ENCODE measurements around the gene SCFD1. TPM values are rescaled to one million over a fixed set of nuclear protein-coding genes. Genes with fewer than 3 reads are reported as not detected.
"Not testable (repeated sequence)": the region's sequence is repeated elsewhere in the genome, so short reads cannot be mapped to it uniquely, and the experiment has no call there.

The SCFD1 gene
- total and polyA plus RNA-seq, 8 donors = 28.1 to 247 (median 71.0) TPM

DNA sequence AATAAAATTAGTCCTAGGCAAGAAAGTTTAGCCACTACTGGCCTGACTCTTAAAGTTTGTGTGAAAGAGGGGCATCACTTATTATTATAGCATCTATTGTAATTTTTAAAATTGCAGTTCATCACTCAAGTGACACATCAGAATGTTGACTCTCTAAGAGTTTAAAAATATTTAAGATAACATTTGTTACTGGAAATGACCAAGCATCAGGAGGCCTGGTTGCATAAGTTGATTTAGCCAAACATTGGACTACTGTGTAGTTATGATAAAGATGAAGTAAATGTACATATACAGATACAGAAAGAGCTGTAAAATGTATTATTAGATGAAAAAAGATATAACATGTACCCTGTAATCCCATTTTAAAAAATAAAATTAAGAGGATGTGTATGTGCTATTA lies 47.5 kb downstream of the SCFD1 start:
- H3K4me3 ChIP-seq = no peak overlapping the region
- no peaks in the 10 kb centered on the region for H3K27me3 ChIP-seq
- DNase-seq = no peak
- H3K9me3 ChIP-seq = no peaks in the 10 kb centered on the region
- peaks cover 0 to 41% (median 35%) of the 10 kb centered on the region in 4 donors for H3K36me3 ChIP-seq
- H3K4me1 ChIP-seq = no peaks in the 10 kb centered on the region
- no peak for TF ChIP-seq EP300 (IDR thresholded peaks at IDR 0.05)
- TF ChIP-seq POLR2AphosphoS5 (IDR thresholded peaks at IDR 0.05) = no peak
- TF ChIP-seq, protein P1, sequence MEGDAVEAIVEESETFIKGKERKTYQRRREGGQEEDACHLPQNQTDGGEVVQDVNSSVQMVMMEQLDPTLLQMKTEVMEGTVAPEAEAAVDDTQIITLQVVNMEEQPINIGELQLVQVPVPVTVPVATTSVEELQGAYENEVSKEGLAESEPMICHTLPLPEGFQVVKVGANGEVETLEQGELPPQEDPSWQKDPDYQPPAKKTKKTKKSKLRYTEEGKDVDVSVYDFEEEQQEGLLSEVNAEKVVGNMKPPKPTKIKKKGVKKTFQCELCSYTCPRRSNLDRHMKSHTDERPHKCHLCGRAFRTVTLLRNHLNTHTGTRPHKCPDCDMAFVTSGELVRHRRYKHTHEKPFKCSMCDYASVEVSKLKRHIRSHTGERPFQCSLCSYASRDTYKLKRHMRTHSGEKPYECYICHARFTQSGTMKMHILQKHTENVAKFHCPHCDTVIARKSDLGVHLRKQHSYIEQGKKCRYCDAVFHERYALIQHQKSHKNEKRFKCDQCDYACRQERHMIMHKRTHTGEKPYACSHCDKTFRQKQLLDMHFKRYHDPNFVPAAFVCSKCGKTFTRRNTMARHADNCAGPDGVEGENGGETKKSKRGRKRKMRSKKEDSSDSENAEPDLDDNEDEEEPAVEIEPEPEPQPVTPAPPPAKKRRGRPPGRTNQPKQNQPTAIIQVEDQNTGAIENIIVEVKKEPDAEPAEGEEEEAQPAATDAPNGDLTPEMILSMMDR (IDR thresholded peaks at IDR 0.05) = no peak
- no peak for TF ChIP-seq POLR2A (IDR thresholded peaks at IDR 0.05)
- no peak overlapping the region for H3K27ac ChIP-seq
- intact Hi-C loops (cut with DNase I; ENCODE audit: low total_unique reads) = no loop called here

- Histone ChIP-seq H3K4me3 (no peak overlapping the region), H3K4me1 (no peaks in the 10 kb centered on the region), H3K9me3 (no peaks in the 10 kb centered on the region), H3K27me3 (no peaks in the 10 kb centered on the region), H3K27ac (no peak overlapping the region), H3K36me3 (peaks cover 0 to 70% (median 66%) of the 10 kb centered on the region in 4 donors)
- no peak for DNase-seq
- WGBS, 5 donors = 68 to 85% (median 71%) methylated on average over 1 of the region's 1 CpG
- TF ChIP-seq POLR2AphosphoS5 (IDR thresholded peaks at IDR 0.05) (no peak), EP300 (IDR thresholded peaks at IDR 0.05) (no peak), POLR2A (IDR thresholded peaks at IDR 0.05) (no peak)
- TF ChIP-seq, protein P1 (IDR thresholded peaks at IDR 0.05) = no peak
- intact Hi-C loops (cut with DNase I; ENCODE audit: low total_unique reads) = no loop called here
These were observed 51.0 kb downstream of the SCFD1 start for GRCh38 chr14:30673071-30673470.

DNA sequence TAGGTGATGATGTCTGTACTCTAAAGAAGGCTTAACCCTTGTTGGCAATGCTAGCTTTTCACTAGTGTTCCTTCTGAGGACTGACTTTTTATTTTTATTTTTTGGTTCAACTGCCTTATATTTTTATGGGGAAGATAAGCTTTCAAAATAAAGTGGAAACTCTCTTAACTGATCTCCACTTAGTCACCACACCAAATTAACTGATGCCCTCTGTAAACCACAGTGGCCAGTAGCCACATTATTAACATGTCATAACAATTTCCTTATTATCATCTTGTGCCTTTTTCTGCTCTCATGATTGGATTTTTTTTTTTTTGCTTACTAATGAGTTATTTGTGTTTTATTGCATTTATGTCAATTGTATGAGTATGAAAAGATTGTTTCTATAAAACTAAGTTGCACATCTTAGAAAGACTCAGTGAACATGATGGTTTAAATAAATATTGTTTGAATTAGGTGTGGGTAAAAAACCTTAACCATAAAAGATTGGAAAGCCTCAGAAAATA lies 56.9 kb downstream of the SCFD1 start:
- H3K9me3 ChIP-seq = no peaks in the 10 kb centered on the region
- DNase-seq = no peak
- no peak overlapping the region for H3K27ac ChIP-seq
- no peak for TF ChIP-seq EP300 (IDR thresholded peaks at IDR 0.05)
- no peak for TF ChIP-seq POLR2A (IDR thresholded peaks at IDR 0.05)
- TF ChIP-seq POLR2AphosphoS5 (IDR thresholded peaks at IDR 0.05) = no peak
- TF ChIP-seq, protein P1 (IDR thresholded peaks at IDR 0.05) = no peak
- intact Hi-C loops (cut with DNase I; ENCODE audit: low total_unique reads) = no loop called here
- H3K36me3 ChIP-seq = peaks cover 0 to 78% (median 70%) of the 10 kb centered on the region in 4 donors
- no peak overlapping the region for H3K4me3 ChIP-seq
- H3K4me1 ChIP-seq = peaks cover 0 to 4% (median 0%) of the 10 kb centered on the region in 4 donors
- no peaks in the 10 kb centered on the region for H3K27me3 ChIP-seq

DNA sequence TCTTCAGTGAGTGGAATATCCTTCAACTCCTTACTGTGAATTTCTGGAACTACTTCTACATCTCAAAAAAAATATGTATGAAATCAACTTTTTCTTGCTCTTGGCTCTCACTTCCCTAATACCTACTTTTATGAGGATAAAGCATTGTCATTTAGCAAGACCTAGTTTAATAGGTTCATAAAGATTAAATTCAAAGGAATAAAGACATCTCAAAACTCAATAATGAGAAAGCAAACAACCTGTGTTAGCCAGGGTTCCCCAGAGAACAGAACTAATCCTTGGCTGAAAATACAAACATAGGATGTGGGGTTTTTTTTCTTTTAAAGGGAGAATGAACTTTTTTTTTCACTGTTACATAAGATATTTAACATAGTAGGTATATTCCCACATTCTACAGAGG lies 57.9 kb downstream of the SCFD1 start:
- no peaks in the 10 kb centered on the region for H3K9me3 ChIP-seq
- intact Hi-C loops (cut with DNase I; ENCODE audit: low total_unique reads) = no loop called here
- peaks cover 0 to 69% (median 63%) of the 10 kb centered on the region in 4 donors for H3K36me3 ChIP-seq
- H3K4me3 ChIP-seq = no peak overlapping the region
- no peak for TF ChIP-seq POLR2AphosphoS5 (IDR thresholded peaks at IDR 0.05)
- TF ChIP-seq POLR2A (IDR thresholded peaks at IDR 0.05) = no peak
- TF ChIP-seq, protein P1 (IDR thresholded peaks at IDR 0.05) = no peak
- no peak for TF ChIP-seq EP300 (IDR thresholded peaks at IDR 0.05)
- no peak overlapping the region for H3K27ac ChIP-seq
- H3K4me1 ChIP-seq = peaks cover 0 to 5% (median 0%) of the 10 kb centered on the region in 4 donors
- no peaks in the 10 kb centered on the region for H3K27me3 ChIP-seq
- no peak for DNase-seq

DNA sequence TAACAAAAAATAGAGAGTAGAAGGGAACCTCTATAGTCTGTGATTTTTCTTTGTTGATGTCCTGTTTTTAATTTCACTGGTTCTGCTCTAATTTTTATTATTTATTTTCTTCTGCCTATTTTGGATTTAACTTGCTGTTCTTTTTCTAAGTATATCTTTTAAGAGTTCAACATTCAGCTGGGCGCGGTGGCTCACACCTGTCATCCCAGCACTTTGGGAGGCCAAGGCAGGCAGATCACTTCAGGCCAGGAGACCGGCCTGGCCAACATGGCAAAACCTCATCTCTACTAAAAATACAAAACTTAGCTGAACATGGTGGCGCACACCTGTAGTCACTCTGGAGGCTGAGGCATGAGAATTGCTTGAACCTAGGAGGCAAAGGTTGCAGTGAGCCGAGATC lies 58.7 kb downstream of the SCFD1 start:
- H3K9me3 ChIP-seq; H3K4me1 ChIP-seq; H3K4me3 ChIP-seq; intact Hi-C loops (cut with DNase I; ENCODE audit: low total_unique reads); DNase-seq; H3K27ac ChIP-seq; H3K27me3 ChIP-seq: not testable (repeated sequence)
- peaks cover 0 to 62% (median 56%) of the 10 kb centered on the region in 4 donors for H3K36me3 ChIP-seq
- WGBS, 5 donors = 94 to 100% (median 99%) methylated on average over 5 of the region's 5 CpGs
